ENCODE measurements around the gene TMPRSS13.

Gene TMPRSS13

GRCh38 chr11:117941163-117941707, 12.0 kb upstream of the TMPRSS13 start:
- Histone ChIP-seq H3K4me3 (ENCODE audit: low read depth in 1 of 2, low read length in 1 of 2) (no peak overlapping the region), H3K9me3 (no peaks in the 10 kb centered on the region), H3K27me3 (peaks cover 12% of the 10 kb centered on the region), H3K27ac (no peak overlapping the region), H3K36me3 (no peaks in the 10 kb centered on the region), H3K4me1 (ENCODE audit: control insufficient read depth in 1 of 2, insufficient read depth in 1 of 2, low read depth in 1 of 2, low read length in 1 of 2) (no peaks in the 10 kb centered on the region)
- TF ChIP-seq, protein P1, sequence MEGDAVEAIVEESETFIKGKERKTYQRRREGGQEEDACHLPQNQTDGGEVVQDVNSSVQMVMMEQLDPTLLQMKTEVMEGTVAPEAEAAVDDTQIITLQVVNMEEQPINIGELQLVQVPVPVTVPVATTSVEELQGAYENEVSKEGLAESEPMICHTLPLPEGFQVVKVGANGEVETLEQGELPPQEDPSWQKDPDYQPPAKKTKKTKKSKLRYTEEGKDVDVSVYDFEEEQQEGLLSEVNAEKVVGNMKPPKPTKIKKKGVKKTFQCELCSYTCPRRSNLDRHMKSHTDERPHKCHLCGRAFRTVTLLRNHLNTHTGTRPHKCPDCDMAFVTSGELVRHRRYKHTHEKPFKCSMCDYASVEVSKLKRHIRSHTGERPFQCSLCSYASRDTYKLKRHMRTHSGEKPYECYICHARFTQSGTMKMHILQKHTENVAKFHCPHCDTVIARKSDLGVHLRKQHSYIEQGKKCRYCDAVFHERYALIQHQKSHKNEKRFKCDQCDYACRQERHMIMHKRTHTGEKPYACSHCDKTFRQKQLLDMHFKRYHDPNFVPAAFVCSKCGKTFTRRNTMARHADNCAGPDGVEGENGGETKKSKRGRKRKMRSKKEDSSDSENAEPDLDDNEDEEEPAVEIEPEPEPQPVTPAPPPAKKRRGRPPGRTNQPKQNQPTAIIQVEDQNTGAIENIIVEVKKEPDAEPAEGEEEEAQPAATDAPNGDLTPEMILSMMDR (IDR thresholded peaks at IDR 0.05): no peak

GRCh38 chr11:117940736-117941135, 11.5 kb upstream of the TMPRSS13 start:
- H3K27ac ChIP-seq: no peak overlapping the region
- peaks cover 12% of the 10 kb centered on the region for H3K27me3 ChIP-seq
- no peaks in the 10 kb centered on the region for H3K9me3 ChIP-seq
- TF ChIP-seq, protein P1 (IDR thresholded peaks at IDR 0.05): no peak
- no peaks in the 10 kb centered on the region for H3K4me1 ChIP-seq (ENCODE audit: control insufficient read depth in 1 of 2, insufficient read depth in 1 of 2, low read depth in 1 of 2, low read length in 1 of 2)
- H3K36me3 ChIP-seq: no peaks in the 10 kb centered on the region
- no peak overlapping the region for H3K4me3 ChIP-seq (ENCODE audit: low read depth in 1 of 2, low read length in 1 of 2)

DNA sequence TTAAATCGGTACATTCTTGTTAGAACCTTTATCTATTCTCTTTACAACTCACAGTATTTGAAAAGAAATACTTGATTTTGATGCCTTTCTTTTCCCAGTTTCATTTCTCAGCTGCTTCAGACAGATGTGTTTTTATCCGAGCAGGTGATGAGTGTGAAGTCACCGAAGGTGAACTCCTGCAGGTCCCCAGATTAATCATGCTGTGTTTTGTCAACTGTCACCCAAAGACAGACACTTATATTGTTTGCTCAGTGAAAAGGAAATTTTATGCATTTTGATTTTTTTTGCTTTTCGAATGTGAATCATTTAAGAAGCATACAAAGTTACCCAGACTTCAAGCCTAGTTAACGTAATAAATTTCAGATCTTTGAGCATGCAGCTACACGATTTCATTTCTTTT, 7.8 kb upstream of the TMPRSS13 start:
- H3K36me3 ChIP-seq: no peaks in the 10 kb centered on the region
- H3K4me3 ChIP-seq (ENCODE audit: low read depth in 1 of 2, low read length in 1 of 2): no peak overlapping the region
- H3K27ac ChIP-seq: no peak overlapping the region
- H3K4me1 ChIP-seq (ENCODE audit: control insufficient read depth in 1 of 2, insufficient read depth in 1 of 2, low read depth in 1 of 2, low read length in 1 of 2): no peaks in the 10 kb centered on the region
- H3K9me3 ChIP-seq: no peaks in the 10 kb centered on the region
- TF ChIP-seq, protein P1 (IDR thresholded peaks at IDR 0.05): no peak
- H3K27me3 ChIP-seq: no peaks in the 10 kb centered on the region

GRCh38 chr11:117934526-117935307, 5.5 kb upstream of the TMPRSS13 start:
- no peaks in the 10 kb centered on the region for H3K36me3 ChIP-seq
- H3K4me1 ChIP-seq (ENCODE audit: control insufficient read depth in 1 of 2, insufficient read depth in 1 of 2, low read depth in 1 of 2, low read length in 1 of 2): no peaks in the 10 kb centered on the region
- TF ChIP-seq, protein P1 (IDR thresholded peaks at IDR 0.05): no peak
- peaks cover under 1% of the 10 kb centered on the region for H3K27me3 ChIP-seq
- H3K4me3 ChIP-seq (ENCODE audit: low read depth in 1 of 2, low read length in 1 of 2): no peak overlapping the region
- no peaks in the 10 kb centered on the region for H3K9me3 ChIP-seq
- no peak overlapping the region for H3K27ac ChIP-seq

- TF ChIP-seq, protein P1 (IDR thresholded peaks at IDR 0.05): no peak
- Histone ChIP-seq H3K27me3 (peaks cover 8% of the 10 kb centered on the region), H3K36me3 (no peaks in the 10 kb centered on the region), H3K4me1 (ENCODE audit: control insufficient read depth in 1 of 2, insufficient read depth in 1 of 2, low read depth in 1 of 2, low read length in 1 of 2) (no peaks in the 10 kb centered on the region), H3K4me3 (ENCODE audit: low read depth in 1 of 2, low read length in 1 of 2) (no peak overlapping the region), H3K27ac (no peak overlapping the region), H3K9me3 (no peaks in the 10 kb centered on the region)
Observed at GRCh38 chr11:117933930-117934329, 4.7 kb upstream of the TMPRSS13 start.
